ENCODE results near the gene MRNIP.

The MRNIP gene

DNA sequence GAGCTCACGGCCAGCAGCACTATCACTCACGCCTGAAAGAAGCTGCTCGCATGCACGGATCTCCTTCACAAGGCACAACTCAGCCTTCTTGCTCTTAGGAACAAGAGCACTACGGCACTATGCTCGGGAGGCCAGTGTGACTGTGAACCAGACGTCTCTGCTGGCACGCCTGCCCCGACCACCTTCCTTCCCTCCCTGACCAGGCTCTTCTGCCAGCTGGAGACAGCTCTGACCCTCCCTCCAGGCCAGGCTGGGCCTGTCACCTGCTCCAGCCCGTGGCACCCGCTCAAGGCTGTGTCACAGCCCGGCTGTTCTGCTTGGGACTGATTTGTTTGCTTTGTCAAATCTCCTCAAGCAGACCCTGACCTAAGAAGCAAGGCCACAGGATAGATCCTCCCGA lies 42.1 kb upstream of the MRNIP start:
- H3K27me3 ChIP-seq (ENCODE audit: control insufficient read depth, low read length) = no peaks in the 10 kb centered on the region
- H3K36me3 ChIP-seq (ENCODE audit: control insufficient read depth, low read length) = peaks cover 66% of the 10 kb centered on the region
- no peaks in the 10 kb centered on the region for H3F3A ChIP-seq (ENCODE audit: control insufficient read depth, insufficient read depth)
- H3K4me1 ChIP-seq (ENCODE audit: control insufficient read depth, low read length) = peaks cover 5% of the 10 kb centered on the region; the same call in 1 of the 2 replicates
- H3K9me2 ChIP-seq (replicated peaks; ENCODE audit: control insufficient read depth, low read length) = no peaks in the 10 kb centered on the region
- H3K9me3 ChIP-seq (ENCODE audit: control insufficient read depth, insufficient read depth, low read length) = no peaks in the 10 kb centered on the region
- H3K4me3 ChIP-seq (ENCODE audit: low read length) = no peak overlapping the region
- H3K79me2 ChIP-seq (ENCODE audit: control insufficient read depth, low read length) = peaks cover 14% of the 10 kb centered on the region
- H4K20me1 ChIP-seq (ENCODE audit: control insufficient read depth, insufficient read depth, low read depth, low read length) = no peaks in the 10 kb centered on the region
- TF ChIP-seq, protein P1, sequence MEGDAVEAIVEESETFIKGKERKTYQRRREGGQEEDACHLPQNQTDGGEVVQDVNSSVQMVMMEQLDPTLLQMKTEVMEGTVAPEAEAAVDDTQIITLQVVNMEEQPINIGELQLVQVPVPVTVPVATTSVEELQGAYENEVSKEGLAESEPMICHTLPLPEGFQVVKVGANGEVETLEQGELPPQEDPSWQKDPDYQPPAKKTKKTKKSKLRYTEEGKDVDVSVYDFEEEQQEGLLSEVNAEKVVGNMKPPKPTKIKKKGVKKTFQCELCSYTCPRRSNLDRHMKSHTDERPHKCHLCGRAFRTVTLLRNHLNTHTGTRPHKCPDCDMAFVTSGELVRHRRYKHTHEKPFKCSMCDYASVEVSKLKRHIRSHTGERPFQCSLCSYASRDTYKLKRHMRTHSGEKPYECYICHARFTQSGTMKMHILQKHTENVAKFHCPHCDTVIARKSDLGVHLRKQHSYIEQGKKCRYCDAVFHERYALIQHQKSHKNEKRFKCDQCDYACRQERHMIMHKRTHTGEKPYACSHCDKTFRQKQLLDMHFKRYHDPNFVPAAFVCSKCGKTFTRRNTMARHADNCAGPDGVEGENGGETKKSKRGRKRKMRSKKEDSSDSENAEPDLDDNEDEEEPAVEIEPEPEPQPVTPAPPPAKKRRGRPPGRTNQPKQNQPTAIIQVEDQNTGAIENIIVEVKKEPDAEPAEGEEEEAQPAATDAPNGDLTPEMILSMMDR (IDR thresholded peaks at IDR 0.05; ENCODE audit: low read depth, low read length, poor library complexity, severe bottlenecking) = no peak
- TF ChIP-seq EZH2phosphoT487 (IDR thresholded peaks at IDR 0.05; ENCODE audit: borderline replicate concordance, low read length) = no peak
- no peak overlapping the region for H3K4me2 ChIP-seq (ENCODE audit: low read length)
- H3K27ac ChIP-seq (ENCODE audit: low read depth, low read length) = no peak overlapping the region

DNA sequence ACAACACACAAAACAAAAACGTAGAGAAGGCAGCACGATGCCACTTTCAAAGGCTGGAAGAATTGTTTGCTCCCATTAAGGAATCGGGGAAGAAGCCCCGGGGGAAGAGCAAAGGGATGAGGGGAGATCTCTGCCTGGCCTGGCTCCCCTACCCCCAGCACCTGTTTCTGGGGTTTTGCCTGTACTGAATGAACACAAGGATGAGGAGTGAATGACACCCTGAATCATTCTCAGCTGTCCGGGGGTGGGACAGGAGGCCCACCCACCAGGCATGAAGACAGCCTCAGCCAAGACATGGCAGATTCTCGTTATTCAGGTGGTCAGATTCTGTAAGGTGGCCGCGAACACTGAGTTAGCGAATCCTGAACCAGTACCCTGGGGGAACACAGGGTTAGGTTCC lies 41.6 kb upstream of the MRNIP start:
- Histone ChIP-seq H3K9me2 (replicated peaks; ENCODE audit: control insufficient read depth, low read length) (no peaks in the 10 kb centered on the region), H3K4me1 (ENCODE audit: control insufficient read depth, low read length) (no peaks in the 10 kb centered on the region), H3K27ac (ENCODE audit: low read depth, low read length) (no peak overlapping the region), H3F3A (ENCODE audit: control insufficient read depth, insufficient read depth) (no peaks in the 10 kb centered on the region), H4K20me1 (ENCODE audit: control insufficient read depth, insufficient read depth, low read depth, low read length) (no peaks in the 10 kb centered on the region), H3K27me3 (ENCODE audit: control insufficient read depth, low read length) (no peaks in the 10 kb centered on the region), H3K79me2 (ENCODE audit: control insufficient read depth, low read length) (peaks cover 9% of the 10 kb centered on the region), H3K9me3 (ENCODE audit: control insufficient read depth, insufficient read depth, low read length) (no peaks in the 10 kb centered on the region), H3K36me3 (ENCODE audit: control insufficient read depth, low read length) (peaks cover 71% of the 10 kb centered on the region), H3K4me2 (ENCODE audit: low read length) (no peak overlapping the region), H3K4me3 (ENCODE audit: low read length) (no peak overlapping the region)
- TF ChIP-seq, protein P1 (IDR thresholded peaks at IDR 0.05; ENCODE audit: low read depth, low read length, poor library complexity, severe bottlenecking) = no peak
- no peak for TF ChIP-seq EZH2phosphoT487 (IDR thresholded peaks at IDR 0.05; ENCODE audit: borderline replicate concordance, low read length)

DNA sequence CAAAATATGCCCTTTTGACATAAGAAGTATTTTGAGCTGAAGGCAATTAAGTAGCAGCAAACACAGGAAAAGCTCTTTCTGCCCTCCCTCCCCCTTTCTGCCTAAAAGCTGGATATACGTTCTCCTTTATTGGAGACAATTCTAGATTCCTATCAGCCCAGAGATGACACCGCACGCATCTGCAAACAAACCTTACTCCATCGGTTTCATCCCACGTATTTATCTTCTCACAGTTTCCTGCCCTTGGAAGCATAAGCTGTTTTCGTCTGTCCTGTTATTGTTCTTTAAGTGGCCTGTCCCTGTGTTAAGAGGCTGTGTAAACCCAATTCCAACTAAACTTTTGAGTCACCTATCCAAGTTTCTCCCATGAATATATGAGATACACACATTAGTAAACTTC lies 37.2 kb upstream of the MRNIP start:
- no peaks in the 10 kb centered on the region for H3K27me3 ChIP-seq (ENCODE audit: control insufficient read depth, low read length)
- H3K27ac ChIP-seq (ENCODE audit: low read depth, low read length) = no peak overlapping the region
- no peaks in the 10 kb centered on the region for H3K9me3 ChIP-seq (ENCODE audit: control insufficient read depth, insufficient read depth, low read length)
- H3K4me2 ChIP-seq (ENCODE audit: low read length) = no peak overlapping the region
- H3K4me3 ChIP-seq (ENCODE audit: low read length) = no peak overlapping the region
- no peaks in the 10 kb centered on the region for H3F3A ChIP-seq (ENCODE audit: control insufficient read depth, insufficient read depth)
- no peaks in the 10 kb centered on the region for H3K79me2 ChIP-seq (ENCODE audit: control insufficient read depth, low read length)
- H3K9me2 ChIP-seq (replicated peaks; ENCODE audit: control insufficient read depth, low read length) = no peaks in the 10 kb centered on the region
- TF ChIP-seq, protein P1 (IDR thresholded peaks at IDR 0.05; ENCODE audit: low read depth, low read length, poor library complexity, severe bottlenecking) = no peak
- no peak for TF ChIP-seq EZH2phosphoT487 (IDR thresholded peaks at IDR 0.05; ENCODE audit: borderline replicate concordance, low read length)
- H3K4me1 ChIP-seq (ENCODE audit: control insufficient read depth, low read length) = no peaks in the 10 kb centered on the region
- peaks cover 71% of the 10 kb centered on the region for H3K36me3 ChIP-seq (ENCODE audit: control insufficient read depth, low read length)
- no peaks in the 10 kb centered on the region for H4K20me1 ChIP-seq (ENCODE audit: control insufficient read depth, insufficient read depth, low read depth, low read length)
